Left hindlimb (tissue), 1 donor: ENCODE data around the gene CCM2.
"Not testable (repeated sequence)": the region's sequence is repeated elsewhere in the genome, so short reads cannot be mapped to it uniquely, and the experiment has no call there.

Experiments used
- DNase-seq: peaks from one replicate; pipeline ENCODE4 v3.0.0-alpha.2; 2018

Gene CCM2

GRCh38 chr7:45106820-45107219, 106.8 kb downstream of the CCM2 start:
- DNase-seq, result no peak

GRCh38 chr7:45107356-45107755, 107.4 kb downstream of the CCM2 start:
- no peak for DNase-seq

- DNase-seq, result no peak
These were observed 108.9 kb downstream of the CCM2 start for GRCh38 chr7:45108863-45109262.

- DNase-seq, result peak; percentile 96
These were observed 111.6 kb downstream of the CCM2 start, which contains the start of gene TBRG4 for GRCh38 chr7:45111298-45112223. Gene TBRG4, minus strand, starts transcription at chr7:45111697. Its CDS starts 2,460 bp downstream, at chr7:45109237.

- no peak for DNase-seq
These were observed 112.6 kb downstream of the CCM2 start for GRCh38 chr7:45112648-45113047.

GRCh38 chr7:45114257-45114656, 114.3 kb downstream of the CCM2 start:
- DNase-seq, result not testable (repeated sequence)

- no peak for DNase-seq
These were observed 114.9 kb downstream of the CCM2 start for GRCh38 chr7:45114926-45115325.

GRCh38 chr7:45116048-45116447, 116.0 kb downstream of the CCM2 start:
- no peak for DNase-seq

- no peak for DNase-seq
These were observed 117.6 kb downstream of the CCM2 start for GRCh38 chr7:45117582-45117981.

GRCh38 chr7:45118292-45118691, 118.3 kb downstream of the CCM2 start:
- DNase-seq, result no peak

GRCh38 chr7:45118889-45119331, 118.9 kb downstream of the CCM2 start:
- no peak for DNase-seq

- DNase-seq, result no peak
These were observed 119.5 kb downstream of the CCM2 start for GRCh38 chr7:45119550-45119949.

GRCh38 chr7:45122975-45123860, 123.2 kb downstream of the CCM2 start:
- no peak for DNase-seq

GRCh38 chr7:45123913-45124710, 124.1 kb downstream of the CCM2 start:
- DNase-seq, result no peak

- DNase-seq, result no peak
These were observed 125.3 kb downstream of the CCM2 start for GRCh38 chr7:45125193-45125904.
